ENCODE data around the gene DNAJC11. TPM values are rescaled to one million over a fixed set of nuclear protein-coding genes. Genes with fewer than 3 reads are reported as not detected.

The DNAJC11 gene
- total RNA-seq, 1 donor: 38.9 TPM

DNA sequence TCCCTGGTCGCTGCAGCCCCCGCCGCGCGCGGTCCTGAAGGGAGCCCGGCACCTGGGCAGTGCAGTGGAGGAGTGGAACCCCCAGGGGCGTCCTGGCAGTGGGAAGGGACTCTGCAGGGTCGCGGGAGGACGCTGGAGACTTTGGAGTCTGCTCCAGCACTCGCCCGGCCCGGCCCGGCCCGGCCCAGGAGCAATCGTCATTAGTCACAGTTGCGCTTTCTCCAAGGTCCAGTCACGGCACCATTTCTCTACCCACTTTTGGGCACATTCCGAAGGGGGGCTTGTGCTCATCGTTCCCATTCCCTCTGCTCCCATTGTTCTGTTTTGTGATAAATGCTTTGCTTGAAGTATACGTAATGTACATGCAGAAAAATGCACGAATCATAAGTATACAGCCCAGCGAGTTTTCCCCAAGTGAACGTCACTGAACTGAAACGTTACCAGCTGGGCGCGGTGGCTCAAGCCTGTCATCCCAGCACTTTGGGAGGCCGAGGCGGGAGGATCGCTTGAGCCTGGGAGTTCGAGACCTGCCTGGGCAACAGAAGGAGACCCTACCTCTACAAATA lies 75.9 kb downstream of the DNAJC11 start:
- peak overlapping the region; percentile 77 for H3K4me3 ChIP-seq (ENCODE audit: low read depth, low read length)

DNA sequence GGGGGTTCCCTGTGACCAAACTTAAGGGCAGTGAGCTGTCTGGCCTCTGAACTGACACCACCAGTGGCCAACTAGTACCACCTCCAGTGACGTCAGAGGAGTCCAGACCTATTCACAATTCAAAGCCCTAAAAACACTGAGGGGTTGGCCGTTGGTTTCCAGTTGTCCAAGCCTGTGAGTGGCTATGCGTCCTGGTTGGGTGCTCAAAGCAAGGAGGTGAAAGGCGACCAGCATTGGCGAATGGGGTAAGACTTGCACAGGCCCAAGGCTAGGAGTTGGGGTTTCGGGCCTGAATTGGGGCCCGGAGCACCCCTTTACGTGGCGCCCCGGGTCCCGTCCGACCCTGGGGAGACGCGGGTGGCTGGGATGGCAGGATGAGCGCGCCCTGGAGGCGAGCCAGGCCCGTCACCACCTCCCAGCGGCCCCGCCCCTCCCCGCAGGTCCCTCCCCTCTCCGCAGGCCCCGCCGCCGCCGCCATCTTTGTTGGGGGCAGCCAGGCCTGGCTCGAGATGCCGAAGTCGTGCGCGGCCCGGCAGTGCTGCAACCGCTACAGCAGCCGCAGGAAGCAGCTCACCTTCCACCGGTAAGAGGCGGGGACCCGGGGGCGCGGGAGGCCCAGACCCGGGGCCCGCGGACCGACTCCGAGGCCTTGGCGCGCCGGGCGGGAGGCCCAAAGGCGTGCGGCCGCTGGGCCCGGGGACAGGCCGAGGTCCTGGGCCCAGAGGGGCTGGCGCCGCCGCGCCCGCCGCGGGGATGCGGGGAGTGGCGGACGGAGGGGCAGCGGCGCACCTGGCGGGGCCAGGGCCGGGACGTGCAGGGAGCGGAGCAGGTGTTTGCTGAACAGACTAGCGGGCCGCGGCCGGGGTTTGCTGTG lies 76.7 kb downstream of the DNAJC11 start, which contains the start of gene THAP3:
Gene THAP3 (plus strand): TSS at position 159 of the 874 bp plus-strand sequence. CDS start 351 bp downstream, at position 510.
- peak; percentile 92 for DNase-seq (ENCODE audit: low read depth)
- TF ChIP-seq, protein P1, sequence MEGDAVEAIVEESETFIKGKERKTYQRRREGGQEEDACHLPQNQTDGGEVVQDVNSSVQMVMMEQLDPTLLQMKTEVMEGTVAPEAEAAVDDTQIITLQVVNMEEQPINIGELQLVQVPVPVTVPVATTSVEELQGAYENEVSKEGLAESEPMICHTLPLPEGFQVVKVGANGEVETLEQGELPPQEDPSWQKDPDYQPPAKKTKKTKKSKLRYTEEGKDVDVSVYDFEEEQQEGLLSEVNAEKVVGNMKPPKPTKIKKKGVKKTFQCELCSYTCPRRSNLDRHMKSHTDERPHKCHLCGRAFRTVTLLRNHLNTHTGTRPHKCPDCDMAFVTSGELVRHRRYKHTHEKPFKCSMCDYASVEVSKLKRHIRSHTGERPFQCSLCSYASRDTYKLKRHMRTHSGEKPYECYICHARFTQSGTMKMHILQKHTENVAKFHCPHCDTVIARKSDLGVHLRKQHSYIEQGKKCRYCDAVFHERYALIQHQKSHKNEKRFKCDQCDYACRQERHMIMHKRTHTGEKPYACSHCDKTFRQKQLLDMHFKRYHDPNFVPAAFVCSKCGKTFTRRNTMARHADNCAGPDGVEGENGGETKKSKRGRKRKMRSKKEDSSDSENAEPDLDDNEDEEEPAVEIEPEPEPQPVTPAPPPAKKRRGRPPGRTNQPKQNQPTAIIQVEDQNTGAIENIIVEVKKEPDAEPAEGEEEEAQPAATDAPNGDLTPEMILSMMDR (IDR thresholded peaks at IDR 0.05; ENCODE audit: insufficient read depth, low read depth, low read length): no peak
- peak within 1 kb of the TSS; percentile 77 for H3K4me3 ChIP-seq (ENCODE audit: low read depth, low read length)

More for the DNA sequence above, 75.9 kb downstream of the DNAJC11 start:
- TF ChIP-seq, protein P1 (IDR thresholded peaks at IDR 0.05; ENCODE audit: insufficient read depth, low read depth, low read length): no peak
- peak; percentile 40 for DNase-seq (ENCODE audit: low read depth)

DNA sequence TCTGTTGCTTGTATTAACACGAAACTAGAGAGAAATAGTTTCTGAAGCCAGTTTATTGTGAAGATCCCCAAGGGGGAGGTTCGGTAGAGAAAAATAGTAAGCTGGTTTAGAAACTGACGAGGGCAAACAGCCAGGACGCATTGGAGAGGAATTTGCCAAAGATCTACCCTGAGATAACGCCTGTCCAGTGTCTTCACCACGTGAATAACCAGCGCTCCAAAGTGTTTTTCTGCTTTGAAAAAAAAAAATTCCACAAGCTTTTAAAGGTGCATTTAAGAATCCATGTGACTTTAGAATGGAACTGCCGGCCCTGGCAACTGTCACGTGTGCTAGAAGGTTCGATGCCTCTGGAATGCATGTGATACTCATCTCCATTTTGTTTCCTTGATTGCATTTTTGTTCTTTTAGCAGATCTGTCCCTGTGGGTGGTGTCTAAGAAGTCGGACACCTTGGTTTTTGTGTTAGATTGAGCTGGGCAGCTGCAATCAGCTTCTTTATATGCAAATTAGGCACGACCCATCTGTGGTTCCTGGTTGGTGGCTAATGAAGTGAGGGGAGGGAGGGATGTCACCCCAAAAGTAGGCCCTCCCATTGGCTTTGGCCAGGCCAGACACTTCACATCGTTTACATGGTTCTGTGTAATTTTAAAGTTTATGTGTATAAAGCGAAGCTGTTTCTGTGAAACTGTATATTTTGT lies 78.2 kb downstream of the DNAJC11 start:
- TF ChIP-seq, protein P1 (IDR thresholded peaks at IDR 0.05; ENCODE audit: insufficient read depth, low read depth, low read length): no peak
- peak; percentile 83 for DNase-seq (ENCODE audit: low read depth)
- H3K4me3 ChIP-seq (ENCODE audit: low read depth, low read length): no peak overlapping the region

DNA sequence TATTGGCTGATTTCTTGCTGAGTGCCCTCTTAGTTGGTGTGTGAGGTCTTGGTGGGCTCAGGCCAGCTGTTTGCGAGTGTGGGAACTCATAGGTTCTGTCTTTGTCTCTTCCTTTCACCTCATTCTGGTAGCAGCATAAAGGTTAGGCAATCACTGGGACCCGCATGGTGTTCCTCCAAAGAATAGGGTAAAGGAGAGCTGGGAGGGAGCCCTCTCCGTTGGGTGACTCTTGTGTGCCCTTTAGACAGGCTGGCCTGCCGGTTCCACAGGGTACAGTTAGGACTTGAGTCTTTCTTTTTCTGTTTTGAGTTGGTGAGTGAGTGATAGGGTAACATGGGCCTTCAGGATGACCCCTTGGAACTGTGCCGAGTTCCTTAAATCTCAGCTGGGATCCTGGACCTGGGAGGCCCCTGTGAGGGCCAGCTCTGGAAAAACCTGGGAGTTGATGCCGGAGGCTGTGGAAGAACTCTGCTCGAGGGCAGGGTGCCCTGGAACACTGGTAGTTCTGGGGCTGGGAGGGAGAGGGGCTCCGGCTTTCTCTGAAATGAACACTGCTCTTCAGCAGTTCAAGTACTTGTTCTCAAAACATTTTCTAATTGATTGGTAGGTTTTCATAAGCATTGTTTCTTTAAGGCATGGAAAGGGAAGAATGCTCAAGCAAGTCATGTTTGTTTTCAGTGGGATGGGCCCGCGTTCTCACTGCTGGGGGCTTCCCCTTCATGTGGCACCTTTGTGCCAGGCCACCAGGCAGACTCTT lies 79.0 kb downstream of the DNAJC11 start:
- TF ChIP-seq, protein P1 (IDR thresholded peaks at IDR 0.05; ENCODE audit: insufficient read depth, low read depth, low read length): no peak
- no peak for DNase-seq (ENCODE audit: low read depth)
- no peak overlapping the region for H3K4me3 ChIP-seq (ENCODE audit: low read depth, low read length)

- no peak for DNase-seq (ENCODE audit: low read depth)
- TF ChIP-seq, protein P1 (IDR thresholded peaks at IDR 0.05; ENCODE audit: insufficient read depth, low read depth, low read length): no peak
- H3K4me3 ChIP-seq (ENCODE audit: low read depth, low read length): no peak overlapping the region
Observed at GRCh38 chr1:6621429-6622391, 79.9 kb downstream of the DNAJC11 start.
